HCT116 (cell line): ENCODE results near the gene GPX4. TPM values are rescaled to one million over a fixed set of nuclear protein-coding genes. Genes with fewer than 3 reads are reported as not detected.

Experiments used
- ATAC-seq: fragments of 200-7000 bp; cut with Tn5 transposase; 2 replicates; pipeline ENCODE4 v1.9.1; 2020; ENCODE audit warnings: mild to moderate bottlenecking, moderate library complexity
- BruUV-seq: library from RNA; stranded (reverse); fragments of 400-500 nt; replicated peaks from 2 replicates; lab custom pipeline; 2021; lab: Mats Ljungman, UMichigan
- CTCF ChIA-PET: fragments of 300-600 bp; sonication (Branson Sonifier 250); formaldehyde crosslinking; loops from one replicate; lab custom pipeline; 2021; ENCODE audit warnings: antibody characterized with exemption; lab: Charles Lee
- POLR2A ChIA-PET: fragments of 300-600, 350-600 bp; sonication (Branson Sonifier 250); formaldehyde crosslinking; loops from one replicate; lab custom pipeline; 2021; ENCODE audit warnings: antibody characterized with exemption; lab: Charles Lee
- RAD21 ChIA-PET, 2 experiments: fragments of 300-600 bp; sonication (Branson Sonifier 250); formaldehyde crosslinking; loops; one replicate each; lab custom pipeline; 2023; ENCODE audit warnings: low total read pairs in 2 of 2; ENCODE audit not compliant: uncharacterized antibody in 2 of 2, unreplicated experiment in 2 of 2, low non-redundant PET in 1 of 2; lab: Charles Lee
- DNase-seq: peaks from one replicate; pipeline ENCODE4 v3.0.0-alpha.2; 2010; ENCODE audit warnings: low read depth, low spot score
- H2AFZ ChIP-seq: fragments of 200-600 bp; shearing (Covaris generic), sonication (generic); 2 replicates; pipeline ENCODE4 v1.6.1; 2017; ENCODE audit warnings: low read depth, mixed run types, mixed read lengths, antibody characterized with exemption, low read length; ENCODE audit not compliant: poor library complexity, severe bottlenecking
- H3K27ac ChIP-seq: 2 replicates; pipeline ENCODE4 v1.5.1; 2012; ENCODE audit warnings: low read depth, low read length
- H3K27me3 ChIP-seq: fragments of 200-600 bp; sonication (generic); 2 replicates; pipeline ENCODE4 v1.6.1; 2016; ENCODE audit warnings: mixed run types, low read length, mixed read lengths; ENCODE audit not compliant: insufficient read depth
- H3K36me3 ChIP-seq, 2 experiments: fragments of 200-500 bp in 1 of 2; fragments of 200-600 bp in 1 of 2; sonication (Bioruptor generic) in 1 of 2; sonication (generic) in 1 of 2; 2 replicates each; pipeline versions ENCODE4 v1.5.1 to v1.6.1; 2014 to 2016; ENCODE audit warnings: low read length in 2 of 2, inconsistent platforms in 1 of 2, mixed read lengths in 1 of 2, mixed run types in 1 of 2; ENCODE audit not compliant: insufficient read depth in 2 of 2, control insufficient read depth in 1 of 2
- H3K4me1 ChIP-seq, 2 experiments: fragments of 200-600 bp in 1 of 2; sonication (generic) in 1 of 2; 2 replicates each; pipeline versions ENCODE4 v1.5.1 to v1.6.1; 2012 to 2017; ENCODE audit warnings: low read length in 2 of 2, inconsistent platforms in 1 of 2, mild to moderate bottlenecking in 1 of 2, mixed read lengths in 1 of 2, mixed run types in 1 of 2, moderate library complexity in 1 of 2; ENCODE audit not compliant: insufficient read depth in 2 of 2, control insufficient read depth in 1 of 2
- H3K4me2 ChIP-seq: fragments of 200-600 bp; sonication (generic); 2 replicates; pipeline ENCODE4 v1.6.1; 2017; ENCODE audit warnings: mixed run types, low read length, mixed read lengths
- H3K4me3 ChIP-seq, 2 experiments: fragments of 200-600 bp in 1 of 2; sonication (generic) in 1 of 2; replicated peaks in 1 of 2; 2 replicates each; pipeline ENCODE4 v1.5.1; 2011 to 2016; ENCODE audit warnings: low read length in 2 of 2, control low read depth in 1 of 2, low read depth in 1 of 2, mild to moderate bottlenecking in 1 of 2, mixed read lengths in 1 of 2, mixed run types in 1 of 2
- H3K79me2 ChIP-seq: fragments of 200-600 bp; sonication (generic); 2 replicates; pipeline ENCODE4 v1.6.1; 2017; ENCODE audit warnings: mild to moderate bottlenecking, mixed run types, low read length, moderate library complexity, mixed read lengths; ENCODE audit not compliant: insufficient read depth
- H3K9ac ChIP-seq: fragments of 200-600 bp; sonication (generic); 2 replicates; pipeline ENCODE4 v1.6.1; 2016; ENCODE audit warnings: low read length, mixed read lengths
- H3K9me2 ChIP-seq: fragments of 200-600 bp; sonication (generic), shearing (Covaris generic); 2 replicates; pipeline ENCODE4 v1.6.1; 2017; ENCODE audit warnings: mixed run types, mild to moderate bottlenecking, moderate library complexity; ENCODE audit not compliant: insufficient read depth
- H3K9me3 ChIP-seq, 2 experiments: fragments of 200-500 bp in 1 of 2; fragments of 200-600 bp in 1 of 2; sonication (Bioruptor generic) in 1 of 2; sonication (generic) in 1 of 2; 2 replicates each; pipeline ENCODE4 v1.6.1; 2014 to 2017; ENCODE audit warnings: low read length in 2 of 2, mixed read lengths in 2 of 2, inconsistent platforms in 1 of 2, low read depth in 1 of 2, mild to moderate bottlenecking in 1 of 2, mixed run types in 1 of 2, moderate library complexity in 1 of 2; ENCODE audit not compliant: control insufficient read depth in 1 of 2, insufficient read depth in 1 of 2
- H4K20me1 ChIP-seq: fragments of 200-600 bp; sonication (generic), shearing (Covaris generic); 2 replicates; pipeline ENCODE4 v1.6.1; 2017; ENCODE audit warnings: mixed run types, mild to moderate bottlenecking, moderate library complexity; ENCODE audit not compliant: insufficient read depth
- CEBPB ChIP-seq: IDR thresholded peaks from 2 replicates; pipeline ENCODE4 v1.6.1; 2012; ENCODE audit warnings: low read depth
- EGR1 ChIP-seq: IDR thresholded peaks from 2 replicates; pipeline ENCODE4 v1.6.1; 2012; ENCODE audit warnings: low read depth
- RAD21 ChIP-seq: IDR thresholded peaks from 2 replicates; pipeline ENCODE4 v1.6.1; 2012; ENCODE audit warnings: low read depth, mild to moderate bottlenecking
- SP1 ChIP-seq: IDR thresholded peaks from 2 replicates; pipeline ENCODE4 v1.6.1; 2012; ENCODE audit warnings: low read depth
- intact Hi-C: fragments of 100-400 bp; cut with micrococcal nuclease; formaldehyde crosslinking; loops from 2 replicates; pipeline ENCODE4 v1.10.0; 2022
- total RNA-seq: library from RNA; stranded (reverse); gene quantifications from one replicate; pipeline ENCODE4 v1.2.1, GENCODE V29; 2021; ENCODE audit not compliant: unreplicated experiment
- TF ChIP-seq, protein P1 (sequence below): IDR thresholded peaks from 2 replicates; pipeline ENCODE4 v1.6.1; 2012

The GPX4 gene
- total RNA-seq, 1 experiment from 2014 or later = 481 TPM

DNA sequence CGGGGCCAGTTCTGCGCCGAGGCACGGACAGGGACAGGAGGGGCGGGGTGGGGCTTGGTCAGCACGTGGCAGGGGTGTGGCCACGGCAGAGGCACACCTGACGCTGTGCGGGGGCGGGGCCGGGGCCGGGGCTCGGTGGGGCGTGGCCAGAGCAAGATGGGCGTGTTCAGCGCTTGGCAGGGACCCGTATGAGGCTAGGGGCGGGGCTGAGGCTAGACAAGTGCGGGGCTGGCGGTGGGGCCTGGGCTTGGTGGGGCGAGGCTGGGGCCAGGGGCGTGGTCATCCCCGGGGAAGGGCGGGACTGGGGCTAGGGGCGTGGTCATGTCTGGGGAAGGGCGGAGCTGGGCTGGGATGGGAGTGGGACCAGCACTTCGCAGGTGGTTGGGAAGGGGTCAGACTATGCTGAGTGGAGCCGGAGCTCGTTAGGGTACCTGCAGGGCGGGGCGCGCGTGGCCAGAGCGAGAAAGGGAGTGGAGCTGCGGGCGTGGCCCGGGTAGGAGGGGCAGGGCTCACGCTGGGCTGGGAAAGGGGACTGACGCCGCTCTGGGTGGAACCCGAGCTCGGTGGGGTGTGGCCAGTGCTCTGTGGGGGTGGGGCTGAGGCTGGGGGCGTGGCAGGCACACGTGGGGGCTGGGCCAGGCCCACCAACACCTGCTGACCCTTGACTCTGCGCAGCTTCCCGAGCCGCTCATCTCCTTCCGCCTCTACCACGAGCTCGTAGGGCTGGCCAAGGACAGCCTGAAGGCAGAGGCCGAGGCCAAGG lies 21.4 kb upstream of the GPX4 start:
- H3K79me2 ChIP-seq = no peaks in the 10 kb centered on the region
- H4K20me1 ChIP-seq = no peaks in the 10 kb centered on the region
- H3K4me1 ChIP-seq = peaks cover 4 to 18% of the 10 kb centered on the region in 2 experiments
- no peaks in the 10 kb centered on the region for H3K27me3 ChIP-seq
- H3K9me3 ChIP-seq = no peaks in the 10 kb centered on the region
- H2AFZ ChIP-seq = no peak overlapping the region
- no peaks in the 10 kb centered on the region for H3K9me2 ChIP-seq
- CTCF ChIA-PET = interaction anchor here (0.8 to 1.5 kb wide), 2 partner anchors 17 to 162 kb away, joined by 5 to 6 read pairs; no protein-coding TSS in a partner anchor
- H3K4me2 ChIP-seq = peak overlapping the region; percentile 75
- no peak for TF ChIP-seq RAD21
- TF ChIP-seq SP1 = peak; percentile 58
- peak; percentile 66; the same call in 1 of the 2 replicates for TF ChIP-seq EGR1
- peaks cover 0 to 9% of the 10 kb centered on the region in 2 experiments; a peak in 3 of 4 replicates for H3K36me3 ChIP-seq
- peak; percentile 88 for ATAC-seq
- peak overlapping the region; percentile 45; the same call in 1 of the 2 replicates for H3K9ac ChIP-seq
- H3K4me3 ChIP-seq = peak overlapping the region in 1 of 2 experiments; percentile 30; a peak in 1 of 4 replicates
- no TSS peak for BruUV-seq
- peak overlapping the region; percentile 83 for H3K27ac ChIP-seq
- intact Hi-C loops = no loop called here
- POLR2A ChIA-PET = interaction anchor here (0.7 to 1.8 kb wide), 6 partner anchors 15 to 187 kb away, joined by 3 to 17 read pairs (median 6); partner anchors contain the start of genes ABCA7, ARHGAP45, CIRBP and CNN2
- RAD21 ChIA-PET = interaction anchor here in 1 of 2 experiments (0.6 kb wide), 1 partner anchor 56 kb away, joined by 3 read pairs; the partner anchor contains the start of gene CNN2
- DNase-seq = peak; percentile 89

DNA sequence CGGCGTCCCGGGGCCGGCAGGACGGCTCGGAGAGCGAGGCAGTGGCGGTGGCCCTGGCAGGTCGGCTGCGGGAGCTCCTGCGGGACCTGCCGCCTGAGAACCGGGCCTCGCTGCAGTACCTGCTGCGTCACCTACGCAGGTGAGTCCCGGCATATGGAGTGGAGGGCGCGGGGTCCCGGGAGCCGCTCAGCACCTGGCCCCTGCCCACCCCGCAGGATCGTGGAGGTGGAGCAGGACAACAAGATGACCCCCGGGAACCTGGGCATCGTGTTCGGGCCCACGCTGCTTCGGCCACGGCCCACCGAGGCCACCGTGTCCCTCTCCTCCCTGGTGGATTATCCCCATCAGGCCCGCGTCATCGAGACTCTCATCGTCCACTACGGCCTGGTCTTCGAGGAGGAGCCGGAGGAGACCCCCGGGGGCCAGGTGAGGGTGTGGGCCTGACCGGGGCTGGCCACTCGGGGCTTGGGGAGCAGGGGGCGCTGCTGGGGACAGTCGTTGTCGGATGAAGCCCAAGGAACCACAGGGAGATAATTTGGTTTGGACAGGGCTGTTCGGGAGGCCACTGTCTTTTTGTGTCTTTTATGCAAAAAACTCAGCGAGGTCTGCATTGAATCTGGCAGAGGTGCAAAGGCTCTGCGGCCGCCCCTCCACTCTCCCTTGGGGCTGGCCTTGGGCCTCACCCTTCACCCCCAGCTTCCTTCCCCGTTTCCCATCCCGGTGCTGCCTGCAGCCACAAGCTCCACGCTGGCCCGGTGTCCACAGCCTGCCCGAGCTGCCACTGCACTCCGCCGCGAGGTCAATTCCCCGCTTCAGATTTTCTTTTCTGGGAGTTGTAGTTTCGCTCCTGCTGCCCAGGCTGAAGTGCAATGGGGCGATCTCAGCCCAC lies 20.6 kb upstream of the GPX4 start:
- no peak for ATAC-seq
- peaks cover 4 to 18% of the 10 kb centered on the region in 2 experiments for H3K4me1 ChIP-seq
- ChIA-PET CTCF (interaction anchor here (0.8 to 1.5 kb wide), 2 partner anchors 18 to 161 kb away, joined by 5 to 6 read pairs; no protein-coding TSS in a partner anchor), POLR2A (interaction anchor here (0.7 to 1.8 kb wide), 6 partner anchors 16 to 186 kb away, joined by 3 to 17 read pairs (median 6); partner anchors contain the start of genes ABCA7, ARHGAP45, CIRBP and CNN2), RAD21 (interaction anchor here in 1 of 2 experiments (0.6 kb wide), 1 partner anchor 57 kb away, joined by 3 read pairs; the partner anchor contains the start of gene CNN2)
- peak overlapping the region; percentile 83 for H3K27ac ChIP-seq
- no peak overlapping the region for H3K4me3 ChIP-seq
- H3K9ac ChIP-seq = no peak overlapping the region
- H3K4me2 ChIP-seq = peak overlapping the region; percentile 75
- H2AFZ ChIP-seq = no peak overlapping the region
- TF ChIP-seq SP1 (no peak), CEBPB (no peak), RAD21 (no peak)
- TF ChIP-seq, protein P1, sequence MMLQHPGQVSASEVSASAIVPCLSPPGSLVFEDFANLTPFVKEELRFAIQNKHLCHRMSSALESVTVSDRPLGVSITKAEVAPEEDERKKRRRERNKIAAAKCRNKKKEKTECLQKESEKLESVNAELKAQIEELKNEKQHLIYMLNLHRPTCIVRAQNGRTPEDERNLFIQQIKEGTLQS = no peak
- BruUV-seq = no TSS peak
- no peak for DNase-seq
- H4K20me1 ChIP-seq = no peaks in the 10 kb centered on the region
- peaks cover 3 to 17% of the 10 kb centered on the region in 2 experiments; a peak in 3 of 4 replicates for H3K36me3 ChIP-seq
- H3K9me3 ChIP-seq = no peaks in the 10 kb centered on the region
- no peaks in the 10 kb centered on the region for H3K79me2 ChIP-seq
- no peaks in the 10 kb centered on the region for H3K27me3 ChIP-seq
- no peaks in the 10 kb centered on the region for H3K9me2 ChIP-seq
- intact Hi-C loops = no loop called here
